PC-9 (cell line): ENCODE results near the gene SPAG7.

Experiments
- EZH2 ChIP-seq: fragments of 200-600 bp; sonication (generic); IDR thresholded peaks from 2 replicates; pipeline ENCODE4 v1.8.0; 2017; ENCODE audit warnings: antibody characterized with exemption, low read depth
- TF ChIP-seq, protein P1 (sequence below): fragments of 200-600 bp; sonication (generic); conservative IDR thresholded peaks from 2 replicates; pipeline ENCODE4 v1.6.1; 2017; ENCODE audit warnings: mixed run types, antibody characterized with exemption, mild to moderate bottlenecking, moderate library complexity

DNA sequence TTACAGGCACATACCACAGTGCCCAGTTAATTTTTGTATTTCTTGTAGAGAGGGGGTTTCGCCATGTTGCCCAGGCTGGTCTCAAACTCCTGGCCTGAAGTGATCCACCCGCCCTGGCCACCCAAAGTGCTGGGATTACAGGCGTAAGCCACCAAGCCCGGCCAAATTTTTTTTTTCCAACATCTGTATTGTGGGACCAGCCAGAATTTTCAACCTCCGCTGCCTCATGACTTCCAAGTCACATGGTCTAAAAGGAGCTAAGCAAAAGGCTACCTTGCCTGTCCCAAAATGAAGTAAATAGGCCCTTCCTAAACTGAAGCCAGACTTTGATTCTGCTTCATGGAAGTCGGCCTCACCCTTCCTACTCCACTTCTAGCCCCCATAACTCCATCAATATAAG is 4.2 kb upstream of the SPAG7 start:
- TF ChIP-seq, protein P1, sequence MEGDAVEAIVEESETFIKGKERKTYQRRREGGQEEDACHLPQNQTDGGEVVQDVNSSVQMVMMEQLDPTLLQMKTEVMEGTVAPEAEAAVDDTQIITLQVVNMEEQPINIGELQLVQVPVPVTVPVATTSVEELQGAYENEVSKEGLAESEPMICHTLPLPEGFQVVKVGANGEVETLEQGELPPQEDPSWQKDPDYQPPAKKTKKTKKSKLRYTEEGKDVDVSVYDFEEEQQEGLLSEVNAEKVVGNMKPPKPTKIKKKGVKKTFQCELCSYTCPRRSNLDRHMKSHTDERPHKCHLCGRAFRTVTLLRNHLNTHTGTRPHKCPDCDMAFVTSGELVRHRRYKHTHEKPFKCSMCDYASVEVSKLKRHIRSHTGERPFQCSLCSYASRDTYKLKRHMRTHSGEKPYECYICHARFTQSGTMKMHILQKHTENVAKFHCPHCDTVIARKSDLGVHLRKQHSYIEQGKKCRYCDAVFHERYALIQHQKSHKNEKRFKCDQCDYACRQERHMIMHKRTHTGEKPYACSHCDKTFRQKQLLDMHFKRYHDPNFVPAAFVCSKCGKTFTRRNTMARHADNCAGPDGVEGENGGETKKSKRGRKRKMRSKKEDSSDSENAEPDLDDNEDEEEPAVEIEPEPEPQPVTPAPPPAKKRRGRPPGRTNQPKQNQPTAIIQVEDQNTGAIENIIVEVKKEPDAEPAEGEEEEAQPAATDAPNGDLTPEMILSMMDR: no peak
- no peak for TF ChIP-seq EZH2
